Suprapubic skin (tissue), 4 donors: ENCODE data around the gene DSC1. TPM values are rescaled to one million over a fixed set of nuclear protein-coding genes. Genes with fewer than 3 reads are reported as not detected.

ENCODE experiments used
- DNase-seq, 2 donors: peaks; one replicate each; pipeline ENCODE4 v3.0.0-alpha.2; 2019; ENCODE audit warnings: low spot score in 2 of 2
- H3K27ac ChIP-seq: fragments of 200-600 bp; sonication (generic); one replicate; pipeline ENCODE4 v1.5.1; 2019
- H3K27me3 ChIP-seq: fragments of 200-600 bp; sonication (generic); one replicate; pipeline ENCODE4 v1.5.1; 2019
- H3K36me3 ChIP-seq: fragments of 200-600 bp; sonication (generic); one replicate; pipeline ENCODE4 v1.5.1; 2019
- H3K4me1 ChIP-seq: fragments of 200-600 bp; sonication (generic); one replicate; pipeline ENCODE4 v1.5.1; 2019
- H3K4me3 ChIP-seq: fragments of 200-600 bp; sonication (generic); one replicate; pipeline ENCODE4 v1.5.1; 2019; ENCODE audit warnings: mild to moderate bottlenecking
- H3K9me3 ChIP-seq: fragments of 200-600 bp; sonication (generic); one replicate; pipeline ENCODE4 v1.5.1; 2019
- EP300 ChIP-seq: sonication (generic); formaldehyde crosslinking; IDR thresholded peaks from one replicate; pipeline ENCODE4 v1.6.1; 2017; ENCODE audit warnings: antibody characterized with exemption
- POLR2A ChIP-seq, 2 donors: fragments of 450-650 bp; IDR thresholded peaks; one replicate each; pipeline ENCODE4 v1.6.1; 2017; ENCODE audit warnings: antibody characterized with exemption in 2 of 2, mild to moderate bottlenecking in 2 of 2, moderate library complexity in 2 of 2
- POLR2AphosphoS5 ChIP-seq, 3 donors: sonication (generic); formaldehyde crosslinking; IDR thresholded peaks; one replicate each; pipeline ENCODE4 v1.6.1; 2017; ENCODE audit warnings: antibody characterized with exemption in 3 of 3
- WGBS: methylation state at CpG from one replicate; pipeline ENCODE4 v1.1.5; 2018; 5-methylcytosine and 5-hydroxymethylcytosine counted together
- total RNA-seq, 4 donors: library from RNA; depleted of rRNA; stranded (reverse); fragments of >200 nt; gene quantifications; one replicate each; pipeline ENCODE4 v1.1.0, GENCODE V29; 2016
- TF ChIP-seq, protein P1 (sequence below), 2 donors: fragments of 200-600 bp in 1 of 2; fragments of 450-650 bp in 1 of 2; sonication (generic) in 1 of 2; IDR thresholded peaks; one replicate each; pipeline ENCODE4 v1.5.1; 2016 to 2019; ENCODE audit warnings: antibody characterized with exemption in 2 of 2, mild to moderate bottlenecking in 1 of 2, moderate library complexity in 1 of 2

DSC1 gene
- total RNA-seq, 4 donors from 2014 or later: 120 to 640 (median 465) TPM

DNA sequence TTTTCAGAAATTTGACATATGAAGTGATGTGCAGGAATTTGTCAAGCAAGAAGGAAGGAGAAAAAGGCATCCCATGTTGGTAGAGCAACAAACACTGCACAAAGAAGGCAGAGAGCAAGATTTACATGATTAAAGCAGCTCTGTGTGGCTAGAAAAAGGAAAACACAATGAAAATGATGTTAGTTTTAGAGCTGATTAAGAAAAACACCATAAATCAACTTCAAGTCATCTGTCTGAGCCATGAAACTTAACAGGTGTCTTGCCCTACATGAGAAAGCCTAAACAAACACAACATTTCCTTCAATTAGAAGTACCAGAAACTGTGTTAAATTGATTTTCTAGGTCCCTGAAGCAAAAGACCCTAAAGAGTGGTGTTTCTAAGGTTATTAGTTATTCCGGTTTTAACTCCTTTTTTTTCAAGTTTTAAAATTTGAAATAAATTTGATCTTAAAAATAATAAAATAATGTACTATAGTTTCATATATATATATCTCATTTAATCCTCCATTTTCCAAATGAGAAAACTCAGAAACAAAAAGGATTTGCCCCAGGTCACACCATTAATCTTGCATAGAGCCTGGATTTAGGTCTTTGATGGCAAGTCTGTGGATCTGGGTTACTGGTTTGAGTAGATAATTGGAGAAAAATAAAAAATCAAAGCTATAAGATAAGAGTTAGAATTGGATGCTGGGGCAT lies 8.6 kb upstream of the DSC1 start:
- TF ChIP-seq POLR2AphosphoS5 (IDR thresholded peaks at IDR 0.05) (no peak), EP300 (no peak), POLR2A (IDR thresholded peaks at IDR 0.05) (no peak)
- TF ChIP-seq, protein P1, sequence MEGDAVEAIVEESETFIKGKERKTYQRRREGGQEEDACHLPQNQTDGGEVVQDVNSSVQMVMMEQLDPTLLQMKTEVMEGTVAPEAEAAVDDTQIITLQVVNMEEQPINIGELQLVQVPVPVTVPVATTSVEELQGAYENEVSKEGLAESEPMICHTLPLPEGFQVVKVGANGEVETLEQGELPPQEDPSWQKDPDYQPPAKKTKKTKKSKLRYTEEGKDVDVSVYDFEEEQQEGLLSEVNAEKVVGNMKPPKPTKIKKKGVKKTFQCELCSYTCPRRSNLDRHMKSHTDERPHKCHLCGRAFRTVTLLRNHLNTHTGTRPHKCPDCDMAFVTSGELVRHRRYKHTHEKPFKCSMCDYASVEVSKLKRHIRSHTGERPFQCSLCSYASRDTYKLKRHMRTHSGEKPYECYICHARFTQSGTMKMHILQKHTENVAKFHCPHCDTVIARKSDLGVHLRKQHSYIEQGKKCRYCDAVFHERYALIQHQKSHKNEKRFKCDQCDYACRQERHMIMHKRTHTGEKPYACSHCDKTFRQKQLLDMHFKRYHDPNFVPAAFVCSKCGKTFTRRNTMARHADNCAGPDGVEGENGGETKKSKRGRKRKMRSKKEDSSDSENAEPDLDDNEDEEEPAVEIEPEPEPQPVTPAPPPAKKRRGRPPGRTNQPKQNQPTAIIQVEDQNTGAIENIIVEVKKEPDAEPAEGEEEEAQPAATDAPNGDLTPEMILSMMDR (IDR thresholded peaks at IDR 0.05): no peak
- no peaks in the 10 kb centered on the region for H3K4me1 ChIP-seq
- 87% methylated on average over 1 of the region's 1 CpG for WGBS
- no peak overlapping the region for H3K27ac ChIP-seq
- no peaks in the 10 kb centered on the region for H3K27me3 ChIP-seq
- no peak for DNase-seq
- H3K9me3 ChIP-seq: no peaks in the 10 kb centered on the region
- no peaks in the 10 kb centered on the region for H3K36me3 ChIP-seq
- H3K4me3 ChIP-seq: no peak overlapping the region

DNA sequence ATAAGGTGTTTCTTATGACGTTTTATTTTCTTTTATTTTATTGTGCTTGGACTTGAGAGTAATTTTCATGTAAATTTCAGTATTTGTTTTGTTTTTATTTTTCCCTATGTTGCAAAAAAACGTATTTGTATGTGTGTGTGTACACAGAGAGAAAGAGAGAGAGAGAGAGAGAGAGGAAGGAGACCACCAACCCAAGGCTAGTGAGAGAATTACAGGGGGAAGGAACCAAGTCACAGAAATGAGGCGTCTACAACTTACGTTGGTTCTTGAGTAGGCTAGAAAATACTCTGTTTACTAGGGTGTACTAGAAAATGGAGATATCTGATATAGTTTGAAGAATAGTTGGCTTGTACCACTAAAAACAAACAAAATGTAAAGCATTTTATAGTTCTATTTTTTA lies 7.7 kb upstream of the DSC1 start:
- no peak overlapping the region for H3K4me3 ChIP-seq
- no peak for DNase-seq

DNA sequence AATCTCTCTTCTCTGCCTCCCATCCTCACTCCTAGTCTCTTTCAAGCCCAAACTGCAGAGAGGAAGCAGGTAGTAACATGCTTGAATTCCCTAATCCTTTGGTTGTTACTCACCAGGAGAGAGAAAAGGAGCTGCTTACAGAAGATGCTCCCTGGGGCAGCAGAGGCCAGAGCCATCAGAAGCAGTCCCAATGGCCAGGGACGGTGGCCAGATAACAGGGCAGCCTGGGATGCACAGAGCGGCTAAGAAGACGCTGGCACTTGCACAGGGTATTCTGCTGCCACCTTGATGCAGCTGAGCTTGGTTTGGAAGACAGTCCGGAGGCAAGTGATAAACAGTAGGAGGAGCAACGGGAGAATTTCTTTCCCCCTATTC lies 250 bp downstream of the DSC1 start:
- H3K27ac ChIP-seq: peak overlapping the region; percentile 69
- DNase-seq: no peak

More for the DNA sequence above, 7.7 kb upstream of the DSC1 start:
- Histone ChIP-seq H3K27me3 (no peaks in the 10 kb centered on the region), H3K9me3 (no peaks in the 10 kb centered on the region), H3K27ac (no peak overlapping the region), H3K4me1 (no peaks in the 10 kb centered on the region), H3K36me3 (no peaks in the 10 kb centered on the region)
- 87% methylated on average over 4 of the region's 4 CpGs for WGBS
- TF ChIP-seq POLR2A (IDR thresholded peaks at IDR 0.05): no peak
- no peak for TF ChIP-seq POLR2AphosphoS5 (IDR thresholded peaks at IDR 0.05)
- TF ChIP-seq EP300: no peak
- TF ChIP-seq, protein P1 (IDR thresholded peaks at IDR 0.05): no peak

DNA sequence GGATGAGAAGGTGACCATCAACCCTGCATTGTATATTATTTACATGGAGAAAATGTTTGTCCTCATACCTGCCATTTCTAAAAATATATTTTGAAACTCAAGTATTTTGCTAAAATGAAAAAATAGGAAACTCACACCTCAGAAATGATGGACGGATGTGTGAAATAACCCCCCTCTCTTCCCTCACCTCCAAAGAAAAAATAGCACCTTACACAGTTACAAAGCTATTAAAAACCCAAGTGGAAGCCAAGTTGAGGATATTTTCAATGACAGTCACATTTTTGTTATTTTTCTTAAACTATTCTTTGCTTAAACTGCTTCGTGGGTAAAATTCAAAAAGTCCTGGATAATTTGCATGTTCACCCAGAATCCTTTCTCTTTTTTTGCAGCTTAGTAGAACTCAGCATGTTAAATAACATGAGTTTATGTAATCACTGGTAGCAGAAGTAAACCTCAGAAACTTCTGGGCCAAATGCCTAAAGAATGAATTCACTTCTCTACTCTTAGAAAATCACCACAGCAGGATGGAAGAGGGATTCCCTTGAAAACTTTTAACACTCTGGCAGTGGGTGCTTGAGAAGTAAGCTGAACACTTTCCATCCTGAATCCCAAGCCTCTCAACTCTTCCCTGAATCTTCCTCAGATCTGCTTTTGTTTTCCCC lies 768 bp downstream of the DSC1 start:
- DNase-seq: no peak
- Histone ChIP-seq H3K27ac (peak overlapping the region; percentile 69), H3K36me3 (no peaks in the 10 kb centered on the region), H3K27me3 (no peaks in the 10 kb centered on the region), H3K9me3 (no peaks in the 10 kb centered on the region), H3K4me1 (peaks cover 11% of the 10 kb centered on the region), H3K4me3 (peak overlapping the region; percentile 30)
- TF ChIP-seq, protein P1 (IDR thresholded peaks at IDR 0.05): no peak
- TF ChIP-seq POLR2AphosphoS5 (IDR thresholded peaks at IDR 0.05) (no peak), POLR2A (IDR thresholded peaks at IDR 0.05) (no peak), EP300 (no peak)
- WGBS: 52% methylated on average over 2 of the region's 2 CpGs

More for the DNA sequence above, 250 bp downstream of the DSC1 start:
- Histone ChIP-seq H3K4me1 (peaks cover 7% of the 10 kb centered on the region), H3K27me3 (no peaks in the 10 kb centered on the region), H3K36me3 (no peaks in the 10 kb centered on the region), H3K4me3 (peak overlapping the region; percentile 30), H3K9me3 (no peaks in the 10 kb centered on the region)
- WGBS: 25% methylated on average over 5 of the region's 5 CpGs
- TF ChIP-seq EP300 (no peak), POLR2A (IDR thresholded peaks at IDR 0.05) (no peak), POLR2AphosphoS5 (IDR thresholded peaks at IDR 0.05) (no peak)
- TF ChIP-seq, protein P1 (IDR thresholded peaks at IDR 0.05): no peak
